Kidney (tissue), 14 donors: ENCODE data around the gene TEX14. TPM values are rescaled to one million over a fixed set of nuclear protein-coding genes. Genes with fewer than 3 reads are reported as not detected.
A peak's percentile ranks its signal among the peaks of the same experiment; 100 is the strongest.

ENCODE experiments used
- DNase-seq, 5 donors: peaks; one replicate each; pipeline ENCODE4 v3.0.0-alpha.2; 2013 to 2020
- FAIRE-seq: peaks from 2 replicates; lab custom pipeline; 2012; peaks lifted over from hg19 to GRCh38; lab: Jason Lieb, UNC
- H3K27ac ChIP-seq, 2 donors: one replicate each; pipeline ENCODE4 v1.7.0; 2013; ENCODE audit warnings: low read depth in 2 of 2, low read length in 2 of 2, inconsistent platforms in 1 of 2
- H3K27me3 ChIP-seq: one replicate; pipeline ENCODE4 v1.7.1; 2013; ENCODE audit warnings: low read length, inconsistent platforms; ENCODE audit not compliant: control insufficient read depth, insufficient read depth
- H3K36me3 ChIP-seq, 3 donors: one replicate each; pipeline versions ENCODE4 v1.7.0 to v1.7.1; 2013; ENCODE audit warnings: low read length in 3 of 3, control low read depth in 1 of 3, inconsistent platforms in 1 of 3; ENCODE audit not compliant: insufficient read depth in 3 of 3, control insufficient read depth in 2 of 3
- H3K4me1 ChIP-seq, 3 donors: one replicate each; pipeline versions ENCODE4 v1.7.0 to v1.7.1; 2013; ENCODE audit warnings: low read length in 3 of 3, inconsistent platforms in 1 of 3, low read depth in 1 of 3; ENCODE audit not compliant: control insufficient read depth in 2 of 3, insufficient read depth in 2 of 3
- H3K4me3 ChIP-seq, 3 donors: one replicate each; pipeline versions ENCODE4 v1.7.0 to v1.8.1; 2013; ENCODE audit warnings: low read length in 3 of 3, control low read depth in 1 of 3, inconsistent platforms in 1 of 3
- H3K9ac ChIP-seq, 3 donors: one replicate each; pipeline versions ENCODE4 v1.7.0 to v1.7.1; 2013; ENCODE audit warnings: low read length in 3 of 3, control low read depth in 1 of 3, inconsistent platforms in 1 of 3
- H3K9me3 ChIP-seq, 3 donors: one replicate each; pipeline versions ENCODE4 v1.7.0 to v1.7.1; 2013; ENCODE audit warnings: low read length in 3 of 3, control low read depth in 1 of 3, inconsistent platforms in 1 of 3; ENCODE audit not compliant: control insufficient read depth in 2 of 3, insufficient read depth in 1 of 3
- intact Hi-C: fragments of 100-400 bp; cut with DNase I; formaldehyde crosslinking; loops from one replicate; pipeline ENCODE4 v1.11.1; 2022
- polyA plus RNA-seq: library from polyadenylated mRNA; stranded (reverse); fragments of 350-450 nt; fragmentation: Illumina TruSeq; extraction: RNeasy Lipid Tissue Mini Kit (QIAGEN cat#74804); gene quantifications from one replicate; pipeline ENCODE4 v1.2.3, GENCODE V29; 2014; ENCODE audit warnings: low read depth, low replicate concordance; ENCODE audit not compliant: insufficient read depth
- total RNA-seq: library from RNA; stranded (reverse); fragmentation: NEBNext Ultra II Directional; extraction: Animal tissue kit (Norgen Biotek cat#: 25700); gene quantifications from one replicate; pipeline ENCODE4 v1.2.1, GENCODE V29; 2021
- TF ChIP-seq, protein P1 (sequence below): IDR thresholded peaks from 3 replicates; pipeline ENCODE4 v1.5.1; 2012; ENCODE audit warnings: mild to moderate bottlenecking, moderate library complexity, borderline replicate concordance; ENCODE audit not compliant: insufficient read depth; ENCODE audit errors: extremely low read depth
- donor health status: control.
- donor health status: control.
- donor health status: control.
- donor health status: control.
- donor health status: control.
- donor health status: DM: yes; HTN: yes; CAD: no.
- donor health status: Normal renal cell carcinoma (clear cell type).

The TEX14 gene
- total and polyA plus RNA-seq, 2 donors from 2014 or later, result 0.09 to 0.22 TPM

GRCh38 chr17:58722274-58722673, 30.4 kb upstream of the TEX14 start:
- H3K9ac ChIP-seq, result no peak overlapping the region
- no peaks in the 10 kb centered on the region for H3K36me3 ChIP-seq
- no peaks in the 10 kb centered on the region for H3K9me3 ChIP-seq
- FAIRE-seq, result no peak
- no peak overlapping the region for H3K27ac ChIP-seq
- no peaks in the 10 kb centered on the region for H3K27me3 ChIP-seq
- TF ChIP-seq, protein P1, sequence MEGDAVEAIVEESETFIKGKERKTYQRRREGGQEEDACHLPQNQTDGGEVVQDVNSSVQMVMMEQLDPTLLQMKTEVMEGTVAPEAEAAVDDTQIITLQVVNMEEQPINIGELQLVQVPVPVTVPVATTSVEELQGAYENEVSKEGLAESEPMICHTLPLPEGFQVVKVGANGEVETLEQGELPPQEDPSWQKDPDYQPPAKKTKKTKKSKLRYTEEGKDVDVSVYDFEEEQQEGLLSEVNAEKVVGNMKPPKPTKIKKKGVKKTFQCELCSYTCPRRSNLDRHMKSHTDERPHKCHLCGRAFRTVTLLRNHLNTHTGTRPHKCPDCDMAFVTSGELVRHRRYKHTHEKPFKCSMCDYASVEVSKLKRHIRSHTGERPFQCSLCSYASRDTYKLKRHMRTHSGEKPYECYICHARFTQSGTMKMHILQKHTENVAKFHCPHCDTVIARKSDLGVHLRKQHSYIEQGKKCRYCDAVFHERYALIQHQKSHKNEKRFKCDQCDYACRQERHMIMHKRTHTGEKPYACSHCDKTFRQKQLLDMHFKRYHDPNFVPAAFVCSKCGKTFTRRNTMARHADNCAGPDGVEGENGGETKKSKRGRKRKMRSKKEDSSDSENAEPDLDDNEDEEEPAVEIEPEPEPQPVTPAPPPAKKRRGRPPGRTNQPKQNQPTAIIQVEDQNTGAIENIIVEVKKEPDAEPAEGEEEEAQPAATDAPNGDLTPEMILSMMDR, result no peak
- no peak for DNase-seq
- no peak overlapping the region for H3K4me3 ChIP-seq
- intact Hi-C loops, result no loop called here
- H3K4me1 ChIP-seq, result no peaks in the 10 kb centered on the region

DNA sequence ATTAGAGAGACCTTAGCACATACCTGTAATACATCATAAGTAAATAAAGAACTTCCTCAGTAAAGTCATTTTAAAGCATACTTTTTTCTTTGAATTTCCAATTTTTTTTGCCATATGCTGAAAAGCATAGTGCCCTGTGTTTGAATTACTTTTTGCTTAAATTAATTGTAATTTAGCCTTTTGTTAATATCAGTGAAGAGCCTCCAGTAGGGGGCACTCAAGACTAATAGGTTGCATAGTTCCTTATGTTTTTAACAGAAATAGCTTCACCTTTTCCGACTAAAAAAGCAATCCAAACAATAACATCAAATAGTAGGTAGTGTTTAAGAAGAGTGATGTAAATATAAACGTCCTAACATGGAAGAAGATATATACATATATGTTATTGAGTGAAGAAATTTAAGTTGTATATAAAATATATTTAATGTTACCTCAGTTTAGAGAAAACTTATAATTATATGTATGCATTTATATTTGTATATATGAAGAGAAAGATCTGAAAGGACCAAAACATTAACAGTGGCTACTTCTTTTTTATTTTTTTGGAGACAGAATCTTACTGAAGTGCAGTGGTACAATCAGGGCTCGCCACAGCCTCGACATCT, 19.2 kb upstream of the TEX14 start:
- Histone ChIP-seq H3K4me3 (no peak overlapping the region), H3K9ac (no peak overlapping the region), H3K36me3 (no peaks in the 10 kb centered on the region), H3K4me1 (no peaks in the 10 kb centered on the region), H3K9me3 (no peaks in the 10 kb centered on the region), H3K27ac (no peak overlapping the region), H3K27me3 (no peaks in the 10 kb centered on the region)
- TF ChIP-seq, protein P1, result peak; percentile 56
- DNase-seq, result peak in 3 of 5 donors; percentile 15 to 80 (median 74)
- intact Hi-C loops, result no loop called here
- FAIRE-seq, result peak; percentile 79

- Histone ChIP-seq H3K36me3 (no peaks in the 10 kb centered on the region), H3K4me1 (no peaks in the 10 kb centered on the region), H3K9ac (no peak overlapping the region), H3K27ac (no peak overlapping the region), H3K9me3 (no peaks in the 10 kb centered on the region), H3K27me3 (no peaks in the 10 kb centered on the region), H3K4me3 (no peak overlapping the region)
- FAIRE-seq, result no peak
- intact Hi-C loops, result loop anchor here (10.0 kb wide), 1 partner anchor 298 kb away; no protein-coding TSS in a partner anchor
- no peak for DNase-seq
- TF ChIP-seq, protein P1, result no peak
Observed at GRCh38 chr17:58706351-58707140, 14.7 kb upstream of the TEX14 start.
